ENCODE measurements around the gene DHRS1.
"Not testable (repeated sequence)": the region's sequence is repeated elsewhere in the genome, so short reads cannot be mapped to it uniquely, and the experiment has no call there.

DNA sequence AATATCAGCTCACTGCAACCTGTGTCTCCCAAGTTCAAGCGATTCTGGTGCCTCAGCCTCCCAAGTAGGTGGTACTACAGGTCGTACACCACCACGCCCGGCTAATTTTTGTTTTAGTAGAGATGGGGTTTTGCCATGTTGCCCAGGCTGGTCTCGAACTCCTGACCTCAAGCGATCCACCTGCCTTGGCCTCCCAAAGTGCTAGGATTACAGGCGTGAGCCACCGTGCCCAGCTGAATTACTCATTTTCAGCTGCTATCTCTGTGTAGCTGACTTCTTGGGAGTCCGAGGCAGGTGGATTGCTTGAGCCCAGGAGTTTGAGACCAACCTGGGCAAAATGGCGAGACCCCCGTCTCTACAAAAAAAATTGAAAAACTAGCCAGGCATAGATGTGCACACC lies 54.2 kb downstream of the DHRS1 start:
- TF ChIP-seq CTCF (IDR thresholded peaks at IDR 0.05; ENCODE audit: insufficient read depth, low read depth, low read length); EZH2 (IDR thresholded peaks at IDR 0.05; ENCODE audit: insufficient read depth, low read length): not testable (repeated sequence)

Data from astrocyte (in vitro differentiated cells and primary cell).